Mononuclear cell (primary cell): Measurements from ENCODE around the gene RBL2. TPM values are rescaled to one million over a fixed set of nuclear protein-coding genes. Genes with fewer than 3 reads are reported as not detected.

Experiments used
- H3K27me3 ChIP-seq: 2 replicates; pipeline ENCODE4 v1.6.0; 2011; ENCODE audit warnings: low read length, control low read depth; ENCODE audit not compliant: insufficient read depth
- H3K4me1 ChIP-seq: 2 replicates; pipeline ENCODE4 v1.5.1; 2011; ENCODE audit warnings: mild to moderate bottlenecking, low read length, control low read depth; ENCODE audit not compliant: insufficient read depth
- H3K4me3 ChIP-seq: 2 replicates; pipeline ENCODE4 v1.5.1; 2011; ENCODE audit warnings: mild to moderate bottlenecking, low read length, moderate library complexity
- H3K9me3 ChIP-seq: 2 replicates; pipeline ENCODE4 v1.5.1; 2011; ENCODE audit warnings: low read depth, mild to moderate bottlenecking, control low read depth, low read length
- total RNA-seq: library from RNA; depleted of rRNA; stranded (reverse); fragments of >200 nt; gene quantifications from one replicate; pipeline ENCODE4 v1.2.3, GENCODE V29; 2012

The RBL2 gene
- total RNA-seq, 1 donor, result 185 TPM

GRCh38 chr16:53484542-53484941 lies 50.3 kb downstream of the RBL2 start:
- no peaks in the 10 kb centered on the region for H3K27me3 ChIP-seq
- H3K4me1 ChIP-seq, result peaks cover 24% of the 10 kb centered on the region
- H3K9me3 ChIP-seq, result peaks cover 11% of the 10 kb centered on the region
- no peak overlapping the region for H3K4me3 ChIP-seq

- no peak overlapping the region for H3K4me3 ChIP-seq
Measured at GRCh38 chr16:53486230-53486629, 52.0 kb downstream of the RBL2 start.

DNA sequence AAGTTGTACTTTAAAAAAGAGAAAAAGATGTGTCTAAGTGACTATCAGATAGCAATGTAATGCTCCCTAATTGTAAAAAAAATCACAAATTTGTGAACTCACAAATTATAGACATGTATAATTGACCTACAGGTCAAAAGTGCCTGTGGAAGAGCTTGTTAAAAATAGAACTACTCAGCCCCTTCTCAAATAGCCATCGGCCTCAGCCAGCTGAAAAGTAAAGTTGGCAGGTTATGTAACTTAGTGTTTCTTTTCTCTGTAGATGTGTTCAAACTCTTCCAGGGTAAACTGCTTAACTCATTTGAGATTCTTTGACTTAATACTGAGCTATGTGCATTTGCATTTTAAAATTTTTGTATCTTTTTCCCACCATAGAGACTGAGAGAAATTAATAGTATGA lies 55.5 kb downstream of the RBL2 start:
- H3K27me3 ChIP-seq, result no peaks in the 10 kb centered on the region
- H3K4me3 ChIP-seq, result no peak overlapping the region
- H3K4me1 ChIP-seq, result no peaks in the 10 kb centered on the region
- peaks cover 11% of the 10 kb centered on the region for H3K9me3 ChIP-seq

More at GRCh38 chr16:53486230-53486629, 52.0 kb downstream of the RBL2 start:
- Histone ChIP-seq H3K4me1 (peaks cover 16% of the 10 kb centered on the region), H3K9me3 (peaks cover 11% of the 10 kb centered on the region), H3K27me3 (no peaks in the 10 kb centered on the region)

DNA sequence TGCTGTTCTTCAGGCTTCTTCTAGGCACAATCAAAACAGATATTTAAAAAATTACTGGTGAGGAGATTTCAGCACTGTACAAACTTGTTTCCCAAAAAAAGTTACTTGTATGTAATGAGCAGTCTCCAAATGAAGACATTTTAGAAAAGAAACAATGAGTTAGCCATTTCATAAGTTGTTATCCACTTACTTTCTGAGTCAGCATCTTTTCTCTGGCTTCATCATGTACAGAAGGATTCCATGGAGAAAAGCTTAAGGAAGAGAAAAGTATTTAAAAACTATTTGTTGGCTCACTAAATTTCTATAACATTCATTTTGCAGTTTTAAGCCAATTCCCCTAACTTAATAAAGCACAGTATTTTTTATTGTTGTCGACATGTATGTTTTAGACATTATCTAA lies 58.2 kb downstream of the RBL2 start:
- H3K9me3 ChIP-seq, result no peaks in the 10 kb centered on the region
- no peaks in the 10 kb centered on the region for H3K4me1 ChIP-seq
- H3K4me3 ChIP-seq, result no peak overlapping the region
- no peaks in the 10 kb centered on the region for H3K27me3 ChIP-seq

GRCh38 chr16:53494636-53495035 lies 60.4 kb downstream of the RBL2 start:
- Histone ChIP-seq H3K27me3 (no peaks in the 10 kb centered on the region), H3K9me3 (no peaks in the 10 kb centered on the region), H3K4me3 (no peak overlapping the region), H3K4me1 (no peaks in the 10 kb centered on the region)

DNA sequence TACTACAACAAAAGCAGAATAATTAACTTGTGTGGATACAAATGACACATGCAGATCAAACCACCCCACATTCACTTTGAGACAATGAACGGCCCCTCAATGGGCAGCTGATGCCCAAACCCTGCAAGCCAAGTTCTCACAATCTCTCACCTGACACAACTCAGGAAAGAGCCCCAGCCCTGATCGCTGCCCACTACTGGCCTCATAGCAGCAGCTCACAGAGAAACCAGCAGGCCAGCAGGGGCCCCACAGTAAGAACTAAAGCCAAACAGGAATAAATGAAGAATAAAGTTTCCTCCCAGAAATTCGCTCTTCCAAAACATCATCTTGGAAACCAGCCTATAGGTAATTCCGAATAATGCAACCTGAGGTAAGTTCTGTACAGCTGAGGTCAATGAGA lies 61.1 kb downstream of the RBL2 start:
- Histone ChIP-seq H3K4me3 (no peak overlapping the region), H3K27me3 (no peaks in the 10 kb centered on the region), H3K4me1 (no peaks in the 10 kb centered on the region), H3K9me3 (no peaks in the 10 kb centered on the region)

- H3K9me3 ChIP-seq, result no peaks in the 10 kb centered on the region
- peaks cover 20% of the 10 kb centered on the region for H3K4me1 ChIP-seq
- no peak overlapping the region for H3K4me3 ChIP-seq
- H3K27me3 ChIP-seq, result no peaks in the 10 kb centered on the region
Measured at GRCh38 chr16:53498984-53499383, 64.7 kb downstream of the RBL2 start.

DNA sequence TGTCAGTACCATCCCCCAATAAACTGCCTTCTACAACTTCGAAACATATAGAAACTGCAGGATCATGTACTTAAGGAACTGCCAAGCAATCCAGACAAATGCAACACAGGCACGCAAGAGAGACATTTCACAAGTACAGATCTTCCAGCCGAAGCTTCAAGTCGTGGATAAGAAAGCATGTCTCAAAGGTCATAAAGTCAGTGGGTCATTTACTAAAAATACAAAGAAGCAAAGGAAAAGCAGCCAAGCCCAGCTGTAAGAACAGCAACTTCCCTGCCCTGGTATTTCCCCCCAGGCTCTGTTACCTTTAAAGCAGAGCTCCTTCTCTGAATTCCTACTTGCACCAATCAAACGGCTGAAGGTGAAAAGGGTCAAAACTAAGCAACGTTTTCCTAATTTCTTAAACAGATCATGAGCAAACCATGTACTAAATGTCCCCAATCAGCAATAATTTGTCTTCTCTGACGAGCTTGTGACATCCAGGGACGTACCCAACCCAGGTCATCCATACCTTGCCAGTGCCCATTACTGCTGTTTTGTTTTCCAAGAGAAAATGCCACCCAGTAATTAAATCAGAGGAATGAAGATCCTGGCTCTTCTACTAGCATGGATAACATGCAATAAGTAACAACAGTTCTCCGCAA lies 67.1 kb downstream of the RBL2 start:
- no peaks in the 10 kb centered on the region for H3K9me3 ChIP-seq
- H3K4me1 ChIP-seq, result peaks cover 28% of the 10 kb centered on the region
- no peaks in the 10 kb centered on the region for H3K27me3 ChIP-seq
- peak overlapping the region; percentile 74 for H3K4me3 ChIP-seq

- Histone ChIP-seq H3K27me3 (no peaks in the 10 kb centered on the region), H3K9me3 (no peaks in the 10 kb centered on the region), H3K4me3 (peak within 1 kb of the TSS; percentile 74), H3K4me1 (peaks cover 28% of the 10 kb centered on the region)
Measured at GRCh38 chr16:53502331-53503269, 68.3 kb downstream of the RBL2 start, which contains the start of gene AKTIP. Gene AKTIP (minus strand): TSS chr16:53503209. CDS start chr16:53500259, 2,950 bp downstream.

- Histone ChIP-seq H3K9me3 (no peaks in the 10 kb centered on the region), H3K4me1 (peaks cover 28% of the 10 kb centered on the region), H3K4me3 (peak overlapping the region; percentile 64), H3K27me3 (no peaks in the 10 kb centered on the region)
Measured at GRCh38 chr16:53503270-53503923, 69.1 kb downstream of the RBL2 start.

GRCh38 chr16:53503991-53504663 lies 69.9 kb downstream of the RBL2 start:
- Histone ChIP-seq H3K4me1 (peaks cover 28% of the 10 kb centered on the region), H3K9me3 (no peaks in the 10 kb centered on the region), H3K4me3 (peak overlapping the region; percentile 14), H3K27me3 (no peaks in the 10 kb centered on the region)

DNA sequence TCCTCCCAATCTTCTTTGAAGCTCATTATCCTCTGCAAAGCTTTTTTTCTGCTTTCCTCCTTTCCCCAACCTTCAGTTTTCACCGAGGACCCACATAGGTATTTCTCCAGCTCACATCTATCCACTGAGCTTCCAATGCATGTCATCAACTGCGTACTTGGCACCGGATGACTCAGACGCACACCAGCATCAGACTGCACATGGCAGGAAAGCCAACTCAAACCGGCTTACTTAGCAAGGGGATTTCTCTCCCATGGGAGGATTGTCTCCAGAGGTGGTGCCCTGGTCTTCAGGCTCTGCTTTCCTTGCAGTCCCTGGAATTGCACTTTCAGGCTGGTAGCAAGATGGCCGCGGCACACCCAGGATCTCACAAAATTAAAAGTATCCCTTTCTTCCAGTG lies 70.4 kb downstream of the RBL2 start:
- Histone ChIP-seq H3K4me3 (no peak overlapping the region), H3K27me3 (no peaks in the 10 kb centered on the region), H3K4me1 (peaks cover 28% of the 10 kb centered on the region), H3K9me3 (no peaks in the 10 kb centered on the region)

- no peaks in the 10 kb centered on the region for H3K27me3 ChIP-seq
- H3K9me3 ChIP-seq, result no peaks in the 10 kb centered on the region
- peaks cover 29% of the 10 kb centered on the region for H3K4me1 ChIP-seq
- no peak overlapping the region for H3K4me3 ChIP-seq
Measured at GRCh38 chr16:53506254-53506653, 72.0 kb downstream of the RBL2 start.

DNA sequence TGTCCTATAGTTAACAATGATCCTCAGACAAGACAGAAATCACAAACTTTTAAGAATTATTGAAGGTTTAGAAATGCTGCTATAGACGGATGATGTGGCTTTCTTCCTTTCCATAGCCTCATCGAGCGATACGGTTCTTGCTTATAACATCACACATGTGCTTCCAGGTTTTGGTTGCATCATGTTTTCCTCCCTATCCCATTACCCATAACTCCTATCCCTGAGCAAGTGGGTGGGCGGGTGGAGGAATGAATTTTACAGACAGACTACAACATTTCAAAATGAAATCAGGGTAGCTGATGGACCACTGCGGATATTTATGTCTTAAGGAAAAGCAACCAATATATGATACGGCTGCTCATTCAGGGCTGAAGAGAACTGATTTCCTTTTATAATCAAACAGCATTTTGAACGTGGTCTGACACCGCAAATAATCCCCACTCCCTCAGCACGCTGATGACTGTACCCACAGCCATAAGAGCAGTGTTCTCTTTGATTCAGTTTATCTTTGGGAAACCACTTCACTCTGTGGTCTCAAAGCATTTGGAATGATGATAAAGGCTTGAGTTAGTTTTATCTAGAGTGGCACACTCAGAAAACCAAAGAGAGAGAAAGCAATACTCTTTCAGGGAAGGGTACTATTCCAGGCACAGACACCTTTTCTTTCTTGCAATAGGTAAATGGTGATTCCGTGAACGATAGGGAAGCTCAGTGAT lies 73.4 kb downstream of the RBL2 start:
- H3K9me3 ChIP-seq, result no peaks in the 10 kb centered on the region
- H3K4me1 ChIP-seq, result peaks cover 17% of the 10 kb centered on the region
- H3K27me3 ChIP-seq, result no peaks in the 10 kb centered on the region
- H3K4me3 ChIP-seq, result no peak overlapping the region
